GM12891 (cell line): ENCODE measurements around the gene MICU1.
A peak's percentile ranks its signal among the peaks of the same experiment; 100 is the strongest.

ENCODE experiments used
- DNase-seq: peaks from one replicate; pipeline ENCODE4 v3.0.0; 2011; ENCODE audit warnings: low spot score; ENCODE audit not compliant: insufficient read length
- FAIRE-seq: peaks from 2 replicates; lab custom pipeline; 2011; peaks lifted over from hg19 to GRCh38; lab: Jason Lieb, UNC
- PAX5 ChIP-seq: IDR thresholded peaks from 2 replicates; pipeline ENCODE4 v1.6.1; 2011; ENCODE audit warnings: low read length, moderate library complexity, mild to moderate bottlenecking; ENCODE audit not compliant: insufficient read depth, severe bottlenecking
- POLR2A ChIP-seq: IDR thresholded peaks from 2 replicates; pipeline ENCODE4 v1.6.1; 2011; ENCODE audit warnings: low read depth, low read length, control low read depth
- POLR2AphosphoS5 ChIP-seq: IDR thresholded peaks from 2 replicates; pipeline ENCODE4 v1.6.1; 2011; ENCODE audit warnings: low read depth, low read length, control low read depth
- POU2F2 ChIP-seq: IDR thresholded peaks from 2 replicates; pipeline ENCODE4 v1.6.1; 2011; ENCODE audit warnings: low read depth, mild to moderate bottlenecking, control low read depth, low read length, moderate library complexity
- SPI1 ChIP-seq: IDR thresholded peaks from 2 replicates; pipeline ENCODE4 v1.6.1; 2011; ENCODE audit warnings: low read depth, low read length, control low read depth
- TAF1 ChIP-seq: IDR thresholded peaks from 2 replicates; pipeline ENCODE4 v1.6.1; 2011; ENCODE audit warnings: low read depth, low read length, control low read depth

Gene MICU1

GRCh38 chr10:72334196-72334824, 291.6 kb downstream of the MICU1 start:
- TF ChIP-seq POLR2AphosphoS5 = no peak
- no peak for TF ChIP-seq SPI1
- TF ChIP-seq TAF1 = no peak
- no peak for TF ChIP-seq PAX5
- no peak for TF ChIP-seq POLR2A
- no peak for TF ChIP-seq POU2F2
- DNase-seq = no peak
- no peak for FAIRE-seq

GRCh38 chr10:72333112-72334015, 292.5 kb downstream of the MICU1 start:
- no peak for TF ChIP-seq POLR2A
- TF ChIP-seq POLR2AphosphoS5 = 0 out of 2 replicates have a peak, but pooled peaks have one; percentile 21
- FAIRE-seq (no peak), DNase-seq (no peak)

GRCh38 chr10:72332423-72333111, 293.3 kb downstream of the MICU1 start:
- DNase-seq = no peak
- TF ChIP-seq POLR2AphosphoS5 = 0 out of 2 replicates have a peak, but pooled peaks have one; percentile 20
- no peak for TF ChIP-seq TAF1
- FAIRE-seq = no peak

GRCh38 chr10:72331575-72332422, 294.1 kb downstream of the MICU1 start:
- TF ChIP-seq POLR2AphosphoS5 = 0 out of 2 replicates have a peak, but pooled peaks have one; percentile 34
- no peak for TF ChIP-seq TAF1
- DNase-seq (no peak), FAIRE-seq (peak; percentile 95)

- TF ChIP-seq POU2F2 = no peak
- DNase-seq = no peak
- FAIRE-seq = no peak
Measured at GRCh38 chr10:72330069-72330426, 295.8 kb downstream of the MICU1 start.

GRCh38 chr10:72329290-72330068, 296.4 kb downstream of the MICU1 start:
- no peak for DNase-seq
- TF ChIP-seq POLR2AphosphoS5 (peak; percentile 39; the same call in 1 of the 2 replicates), POLR2A (no peak), POU2F2 (no peak)
- FAIRE-seq = no peak

GRCh38 chr10:72328829-72329204, 297.1 kb downstream of the MICU1 start:
- FAIRE-seq (no peak), DNase-seq (no peak)
- TF ChIP-seq PAX5 = no peak
- TF ChIP-seq TAF1 = no peak
- TF ChIP-seq POU2F2 = no peak
- TF ChIP-seq POLR2A = no peak
- TF ChIP-seq POLR2AphosphoS5 = no peak
- TF ChIP-seq SPI1 = no peak

GRCh38 chr10:72328045-72328828, 297.6 kb downstream of the MICU1 start:
- DNase-seq (no peak), FAIRE-seq (no peak)
- TF ChIP-seq POU2F2 (no peak), SPI1 (no peak), PAX5 (no peak), POLR2AphosphoS5 (no peak), TAF1 (no peak), POLR2A (no peak)
